Measurements from ENCODE around the gene LRP1B. TPM values are rescaled to one million over a fixed set of nuclear protein-coding genes. Genes with fewer than 3 reads are reported as not detected.

The LRP1B gene
- total RNA-seq, 1 experiment from 2014 or later = 0.03 TPM

DNA sequence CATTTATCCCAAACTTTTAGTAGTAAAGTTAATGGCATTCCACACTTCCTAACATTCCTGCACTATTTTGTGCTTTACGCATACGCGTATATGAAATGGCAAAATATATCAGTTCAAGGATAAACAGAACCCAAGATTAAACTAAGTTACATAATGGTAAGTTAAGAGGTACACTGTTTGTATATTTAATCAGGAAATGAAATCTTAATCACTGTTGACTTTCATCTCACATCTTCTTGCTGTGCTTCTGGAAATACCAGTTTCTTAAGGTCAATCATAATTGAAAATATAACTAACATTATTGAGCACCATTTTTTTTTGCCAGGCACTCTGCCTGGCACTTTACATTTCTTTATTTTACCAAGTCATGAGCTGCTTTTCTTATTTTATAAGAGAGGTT lies 565.2 kb downstream of the LRP1B start:
- in situ Hi-C loops (cut with HindIII; ENCODE audit: low pct_unique_long_range_greater_than_20kb, low sequenced_read_pairs) = no loop called here
- DNase-seq (ENCODE audit: low read depth, low spot score) = no peak

DNA sequence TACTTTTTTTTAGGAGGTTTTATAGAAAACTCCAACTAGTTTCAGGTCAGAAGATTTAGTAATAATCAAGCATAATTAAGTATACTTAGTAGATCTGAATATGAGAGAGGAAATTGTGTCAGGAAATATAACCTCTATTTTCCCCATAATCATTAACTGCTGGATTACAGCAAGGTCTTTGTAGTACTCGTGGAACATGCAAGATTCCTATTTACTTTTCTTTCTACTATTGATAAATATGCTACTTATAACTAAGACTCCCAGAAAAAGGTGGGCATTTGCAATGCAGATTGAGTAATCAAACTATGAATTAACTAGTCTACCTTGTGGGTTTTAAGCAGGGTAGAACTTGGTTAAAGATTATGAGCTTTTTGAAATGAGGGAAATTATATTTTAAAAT lies 570.1 kb downstream of the LRP1B start:
- in situ Hi-C loops (cut with HindIII; ENCODE audit: low pct_unique_long_range_greater_than_20kb, low sequenced_read_pairs) = no loop called here
- no peak for DNase-seq (ENCODE audit: low read depth, low spot score)

DNA sequence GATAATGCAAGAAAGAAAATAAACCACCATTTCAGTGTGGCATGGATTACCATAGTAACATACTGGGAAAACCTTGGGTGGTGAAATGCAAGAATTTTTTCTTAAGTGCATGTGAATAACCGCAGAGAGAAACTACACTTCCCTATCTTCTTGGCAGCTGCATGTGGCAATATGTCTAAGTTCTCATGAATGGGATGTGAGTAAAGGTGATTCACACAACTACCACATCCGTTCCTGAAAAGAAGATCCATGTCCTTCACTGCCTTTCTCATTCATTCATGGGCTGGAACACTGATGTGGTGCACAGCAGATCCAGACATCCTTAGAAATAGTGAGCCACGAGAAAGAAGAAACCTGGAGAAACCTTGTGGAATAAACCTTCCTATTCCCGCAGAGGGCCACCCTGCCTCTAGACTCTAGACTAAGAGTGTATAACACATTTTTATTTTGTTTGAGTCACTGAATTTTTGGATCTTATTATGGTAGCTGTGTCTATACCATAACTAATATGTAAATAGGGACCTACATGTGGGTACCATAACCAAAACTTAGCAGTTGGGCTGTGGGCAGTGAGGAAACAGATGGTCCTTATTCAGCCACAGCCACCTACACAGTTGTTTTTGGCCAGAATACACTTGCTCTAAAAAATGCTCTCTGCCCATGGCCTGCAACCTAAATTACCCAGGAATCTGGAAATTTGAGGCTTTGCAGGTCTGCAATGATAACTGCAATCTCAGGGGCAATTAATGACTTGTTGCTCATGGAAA lies 573.3 kb downstream of the LRP1B start:
- no peak for DNase-seq (ENCODE audit: low read depth, low spot score)
- in situ Hi-C loops (cut with HindIII; ENCODE audit: low pct_unique_long_range_greater_than_20kb, low sequenced_read_pairs) = no loop called here

DNA sequence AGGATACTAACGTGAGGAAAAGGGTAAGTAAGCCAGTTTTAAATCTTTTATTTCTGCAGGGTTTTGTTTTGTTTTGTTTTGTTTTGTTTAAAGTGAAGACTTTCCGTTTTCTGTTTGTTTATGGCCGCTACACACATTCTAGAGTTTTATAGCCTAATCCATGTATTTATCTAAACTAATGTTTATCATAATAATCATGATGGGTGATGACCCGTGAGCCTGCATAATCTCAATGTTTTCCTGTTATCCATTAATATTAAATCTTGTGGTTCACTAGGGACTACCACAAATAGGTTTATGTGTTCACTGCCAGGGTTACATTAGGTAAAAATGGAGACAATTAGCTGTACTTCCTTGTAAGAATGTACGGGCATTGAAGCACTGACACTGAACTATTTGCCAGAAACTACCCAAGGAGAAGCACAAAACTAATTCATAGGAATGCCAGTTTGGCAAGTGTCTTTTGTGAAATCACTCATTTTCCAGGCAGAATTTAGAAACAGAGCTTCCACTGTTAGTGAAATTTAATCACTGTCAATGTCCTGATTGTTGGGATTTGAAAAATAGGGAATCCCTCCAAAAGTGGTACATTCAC lies 574.8 kb downstream of the LRP1B start:
- no peak for DNase-seq (ENCODE audit: low read depth, low spot score)
- in situ Hi-C loops (cut with HindIII; ENCODE audit: low pct_unique_long_range_greater_than_20kb, low sequenced_read_pairs) = no loop called here

DNA sequence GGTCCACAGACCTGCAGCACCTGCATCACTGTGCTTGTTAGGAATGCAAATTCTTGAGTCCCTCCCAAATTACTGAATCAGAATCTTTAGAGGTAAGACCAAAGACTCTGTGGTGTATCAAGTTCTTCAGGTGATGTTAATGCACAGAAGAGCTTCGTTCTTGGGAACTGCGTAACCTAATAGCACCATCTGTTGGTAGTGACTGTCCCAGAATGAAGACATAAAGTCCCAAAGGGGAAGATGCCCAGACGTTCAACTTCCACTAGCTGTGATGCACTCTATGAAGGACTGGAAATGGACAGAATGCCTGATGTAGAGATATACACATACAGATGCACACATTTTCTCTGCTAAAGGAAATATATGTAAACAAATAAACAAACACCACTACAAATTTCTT lies 576.0 kb downstream of the LRP1B start:
- DNase-seq (ENCODE audit: low read depth, low spot score) = peak; percentile 52
- in situ Hi-C loops (cut with HindIII; ENCODE audit: low pct_unique_long_range_greater_than_20kb, low sequenced_read_pairs) = no loop called here

DNA sequence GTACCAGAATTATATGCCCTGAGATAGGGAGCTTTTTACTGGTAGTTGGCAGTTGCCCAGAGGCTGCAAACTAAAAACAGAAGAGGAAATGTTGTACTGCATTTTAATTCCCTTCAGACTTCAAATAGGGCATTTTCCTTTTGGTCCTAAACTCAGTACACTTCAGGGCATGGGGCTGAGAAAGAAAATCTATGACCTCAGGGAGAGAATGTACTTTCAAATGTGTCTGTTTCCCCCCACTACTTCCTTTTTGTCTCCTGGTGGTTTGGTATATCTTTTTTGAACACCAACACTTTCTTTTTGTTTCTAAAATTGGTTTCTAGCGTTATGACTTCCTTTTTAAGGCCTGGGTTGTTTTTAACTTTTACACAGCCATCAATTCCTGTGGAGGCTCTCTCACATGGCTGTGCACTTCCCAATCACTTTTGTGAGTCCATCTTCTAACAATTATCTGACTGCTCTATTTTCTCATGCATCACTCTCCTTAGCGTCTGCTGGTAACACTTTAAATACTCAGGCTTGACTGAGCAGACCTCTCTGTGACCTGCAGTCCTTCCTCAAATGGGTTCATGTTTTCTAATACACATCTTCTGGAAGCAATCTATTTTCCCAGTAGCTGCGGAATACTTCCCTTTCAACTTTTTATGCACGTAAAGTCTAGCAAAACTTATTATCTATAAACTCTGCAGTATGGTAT lies 596.0 kb downstream of the LRP1B start:
- in situ Hi-C loops (cut with HindIII; ENCODE audit: low pct_unique_long_range_greater_than_20kb, low sequenced_read_pairs) = no loop called here
- no peak for DNase-seq (ENCODE audit: low read depth, low spot score)

DNA sequence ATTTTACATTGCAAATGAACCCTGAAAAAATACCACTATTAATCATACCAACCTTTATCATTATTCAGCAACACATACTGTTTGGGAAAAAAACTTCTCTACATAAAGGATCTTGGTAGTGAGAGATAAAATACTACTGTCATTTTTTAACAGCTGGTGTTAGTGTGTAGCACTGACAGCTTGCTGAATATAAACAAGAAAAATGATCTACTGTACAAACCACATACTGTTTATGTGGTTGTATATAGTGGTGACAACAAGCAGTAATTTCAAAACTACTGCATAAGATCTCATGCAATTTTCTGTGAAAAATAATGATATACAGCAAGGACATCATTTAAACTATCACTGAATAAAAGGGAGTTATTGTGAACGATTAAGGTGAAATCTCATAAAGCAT lies 601.2 kb downstream of the LRP1B start:
- in situ Hi-C loops (cut with HindIII; ENCODE audit: low pct_unique_long_range_greater_than_20kb, low sequenced_read_pairs) = no loop called here
- no peak for DNase-seq (ENCODE audit: low read depth, low spot score)

DNA sequence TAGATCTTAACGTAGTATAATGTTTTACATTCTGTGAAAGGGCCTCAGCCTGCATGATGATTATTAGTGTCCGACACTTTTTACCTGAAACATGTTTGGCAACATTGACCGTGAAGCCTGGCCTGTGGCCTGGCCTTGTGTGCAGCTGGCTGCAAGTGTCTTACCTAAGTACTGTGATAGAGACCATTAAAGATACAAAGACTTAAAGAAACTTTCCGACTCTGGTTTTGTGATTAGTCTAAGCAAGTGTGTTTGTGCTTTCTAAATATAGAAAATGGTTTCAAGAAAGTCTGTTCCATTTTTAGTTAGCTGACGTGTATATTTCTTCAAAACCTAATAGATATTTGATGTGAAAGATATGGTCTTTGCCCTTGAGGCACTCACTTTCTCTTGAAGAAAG lies 601.8 kb downstream of the LRP1B start:
- no peak for DNase-seq (ENCODE audit: low read depth, low spot score)
- in situ Hi-C loops (cut with HindIII; ENCODE audit: low pct_unique_long_range_greater_than_20kb, low sequenced_read_pairs) = no loop called here

DNA sequence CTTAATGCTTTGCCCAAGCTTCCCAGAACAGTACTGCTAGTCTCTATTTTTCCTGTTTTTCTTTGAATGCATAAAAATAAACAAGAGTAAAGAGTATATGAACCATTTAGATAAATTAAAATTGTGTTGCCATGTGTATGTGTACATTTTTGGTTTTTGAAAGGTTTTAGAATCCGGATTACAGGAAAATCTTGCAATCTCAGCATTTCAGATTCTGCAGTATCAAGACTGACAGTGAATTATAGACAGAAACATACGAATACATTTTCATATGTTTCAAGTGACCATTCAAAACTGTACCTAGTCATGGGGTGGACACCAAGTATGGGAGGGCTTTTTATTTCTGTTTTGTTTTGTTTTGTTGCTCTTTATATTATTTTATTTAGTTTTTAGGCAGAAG lies 604.1 kb downstream of the LRP1B start:
- in situ Hi-C loops (cut with HindIII; ENCODE audit: low pct_unique_long_range_greater_than_20kb, low sequenced_read_pairs) = no loop called here
- DNase-seq (ENCODE audit: low read depth, low spot score) = no peak

DNA sequence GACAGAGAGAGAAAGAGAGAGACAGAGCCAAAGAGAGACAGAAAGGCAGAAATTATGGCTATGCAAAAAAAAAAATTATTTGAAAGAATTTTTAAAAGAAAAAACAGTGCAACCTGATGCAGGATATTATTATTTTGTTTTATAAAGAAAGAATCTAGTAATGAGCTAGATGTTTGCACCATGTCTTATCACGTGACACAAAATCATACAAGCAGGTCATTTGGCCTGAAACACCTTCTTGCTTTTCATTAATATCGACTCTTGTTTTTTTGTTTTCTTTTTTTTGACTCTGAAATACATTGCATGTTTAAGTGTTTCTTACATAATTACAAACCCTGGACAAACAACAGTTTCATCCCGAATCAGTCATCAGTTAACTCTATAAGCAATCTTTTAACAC lies 606.0 kb downstream of the LRP1B start:
- in situ Hi-C loops (cut with HindIII; ENCODE audit: low pct_unique_long_range_greater_than_20kb, low sequenced_read_pairs) = no loop called here

DNA sequence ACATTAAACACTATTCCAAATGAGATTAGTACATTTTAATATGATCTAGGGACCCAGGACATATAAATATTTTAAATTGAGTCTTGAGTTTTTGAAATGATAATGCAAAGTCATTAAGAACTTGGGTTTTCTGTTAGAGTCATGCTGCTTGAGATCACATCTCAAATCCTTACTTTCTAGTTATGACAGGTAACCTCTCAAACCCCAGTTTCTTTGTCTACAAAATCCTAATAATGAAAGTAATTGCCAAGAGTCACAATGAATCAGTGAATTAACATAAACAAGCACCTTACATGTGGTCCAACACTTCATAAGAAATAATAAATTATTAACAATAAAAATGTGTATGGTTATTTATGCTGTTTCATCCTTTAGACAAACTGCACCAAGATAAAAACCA lies 607.6 kb downstream of the LRP1B start:
- in situ Hi-C loops (cut with HindIII; ENCODE audit: low pct_unique_long_range_greater_than_20kb, low sequenced_read_pairs) = no loop called here
- DNase-seq (ENCODE audit: low read depth, low spot score) = no peak

More for the DNA sequence above, 606.0 kb downstream of the LRP1B start:
- no peak for DNase-seq (ENCODE audit: low read depth, low spot score)

DNA sequence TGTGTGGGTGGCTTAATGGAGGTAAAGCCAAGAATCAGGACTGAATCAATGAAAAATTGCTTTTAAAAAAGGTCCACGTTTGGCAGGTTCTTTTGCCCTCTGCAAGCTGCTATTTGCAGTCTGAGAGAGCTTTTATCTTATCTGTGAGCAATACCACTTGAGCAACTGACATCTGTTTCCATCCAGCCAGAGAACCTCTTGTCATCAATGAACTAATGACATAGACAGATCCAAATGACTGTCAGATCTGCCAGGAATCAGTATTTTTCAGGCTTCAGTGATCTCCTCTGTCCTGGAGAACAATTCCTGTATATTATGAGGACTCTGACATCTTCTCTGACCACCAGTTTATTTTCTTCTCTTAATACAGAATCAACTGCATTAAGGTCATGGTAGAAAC lies 608.1 kb downstream of the LRP1B start:
- DNase-seq (ENCODE audit: low read depth, low spot score) = no peak
- in situ Hi-C loops (cut with HindIII; ENCODE audit: low pct_unique_long_range_greater_than_20kb, low sequenced_read_pairs) = no loop called here

DNA sequence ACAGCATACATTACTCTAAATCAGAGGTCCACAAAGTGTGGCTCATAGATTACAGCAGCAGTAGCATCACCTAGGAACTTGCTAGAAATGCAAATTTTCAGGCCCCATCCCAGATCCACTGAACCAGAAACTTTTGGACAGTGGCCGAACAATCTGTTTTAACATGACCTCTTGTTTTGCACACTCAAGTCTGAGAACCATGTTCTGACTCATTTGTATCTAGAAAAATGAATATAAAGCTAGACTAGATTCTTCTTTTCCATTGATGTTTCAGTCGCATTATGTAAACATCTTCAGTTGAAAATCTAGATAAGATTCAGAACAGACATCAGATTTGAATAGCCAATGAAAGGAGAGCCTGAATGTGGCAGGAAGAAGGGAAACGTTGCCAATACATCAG lies 608.8 kb downstream of the LRP1B start:
- in situ Hi-C loops (cut with HindIII; ENCODE audit: low pct_unique_long_range_greater_than_20kb, low sequenced_read_pairs) = no loop called here
- no peak for DNase-seq (ENCODE audit: low read depth, low spot score)

DNA sequence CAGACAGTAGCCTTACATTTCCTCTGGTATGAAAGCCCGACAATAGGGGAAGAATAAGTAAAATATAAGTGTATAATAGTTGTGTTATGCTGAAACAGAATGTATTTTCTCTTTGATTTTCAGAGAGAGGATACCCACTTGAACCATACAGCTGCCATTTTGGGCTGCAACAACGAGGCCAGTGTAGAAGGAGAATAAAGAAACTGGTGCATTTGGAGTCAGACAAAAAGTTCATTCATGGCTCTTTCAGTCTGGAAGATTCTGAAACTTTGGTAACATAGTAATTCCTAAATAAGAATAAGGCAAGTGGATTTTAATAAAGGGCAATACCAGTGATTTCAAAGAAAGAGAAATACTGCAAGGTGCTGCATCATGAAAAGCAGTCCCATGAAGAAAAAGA lies 610.9 kb downstream of the LRP1B start:
- no peak for DNase-seq (ENCODE audit: low read depth, low spot score)
- in situ Hi-C loops (cut with HindIII; ENCODE audit: low pct_unique_long_range_greater_than_20kb, low sequenced_read_pairs) = no loop called here

DNA sequence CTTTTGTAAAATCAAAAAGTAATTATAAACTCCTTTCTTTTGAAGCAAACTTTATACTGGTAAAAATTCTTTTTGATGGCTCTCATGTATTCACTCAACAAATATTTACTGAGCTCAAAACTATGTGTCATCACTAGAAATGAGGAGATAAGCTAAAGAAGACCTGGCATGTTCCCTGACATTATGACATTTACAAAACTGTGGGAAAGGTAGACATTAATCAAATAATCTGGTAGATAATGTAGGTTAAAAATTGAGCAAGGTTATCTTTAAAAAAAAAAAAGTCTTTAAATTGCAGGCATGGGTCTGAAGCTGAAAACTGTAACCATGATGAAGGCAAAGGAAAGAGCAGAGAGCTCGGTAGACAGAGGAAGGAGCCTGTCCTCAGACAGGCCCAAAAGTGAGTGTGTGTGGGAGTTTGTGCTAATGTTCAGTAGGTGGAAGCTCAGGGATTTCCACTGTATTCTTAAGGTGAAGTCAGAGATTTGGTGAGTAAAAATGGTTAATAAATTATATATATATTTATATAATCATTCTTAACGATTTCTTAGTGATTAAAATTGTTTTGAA lies 612.9 kb downstream of the LRP1B start:
- in situ Hi-C loops (cut with HindIII; ENCODE audit: low pct_unique_long_range_greater_than_20kb, low sequenced_read_pairs) = no loop called here
- DNase-seq (ENCODE audit: low read depth, low spot score) = no peak

DNA sequence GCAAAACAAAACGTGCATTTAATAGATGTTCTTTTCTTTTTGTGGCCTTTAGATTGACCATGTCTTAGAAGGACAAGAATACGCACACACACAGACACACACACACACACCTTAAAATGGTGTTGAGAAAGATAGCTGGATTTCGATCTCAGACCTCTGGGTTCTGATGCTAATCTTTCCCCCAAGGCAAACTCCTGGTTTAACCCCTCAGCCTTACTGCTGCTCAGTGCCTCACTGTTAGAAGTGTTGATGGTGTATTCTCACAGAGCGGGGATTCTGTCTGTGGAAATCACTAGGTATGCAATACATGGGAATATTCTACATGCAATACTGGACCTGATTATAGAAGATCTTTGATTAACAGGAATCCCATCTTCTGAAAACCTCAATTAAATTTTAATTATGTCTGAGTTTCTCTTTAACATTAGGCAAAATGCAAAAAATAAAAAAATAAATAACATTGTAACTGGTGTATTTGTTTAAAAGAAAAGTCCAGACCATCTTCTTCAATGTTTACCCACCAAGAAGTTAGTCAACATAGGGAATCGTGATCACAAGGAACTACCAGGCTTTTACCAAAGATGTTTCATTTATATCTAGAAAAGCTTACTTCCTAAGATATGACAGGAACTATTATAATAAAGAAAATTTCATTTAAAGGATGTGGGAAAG lies 613.5 kb downstream of the LRP1B start:
- DNase-seq (ENCODE audit: low read depth, low spot score) = no peak
- in situ Hi-C loops (cut with HindIII; ENCODE audit: low pct_unique_long_range_greater_than_20kb, low sequenced_read_pairs) = no loop called here

DNA sequence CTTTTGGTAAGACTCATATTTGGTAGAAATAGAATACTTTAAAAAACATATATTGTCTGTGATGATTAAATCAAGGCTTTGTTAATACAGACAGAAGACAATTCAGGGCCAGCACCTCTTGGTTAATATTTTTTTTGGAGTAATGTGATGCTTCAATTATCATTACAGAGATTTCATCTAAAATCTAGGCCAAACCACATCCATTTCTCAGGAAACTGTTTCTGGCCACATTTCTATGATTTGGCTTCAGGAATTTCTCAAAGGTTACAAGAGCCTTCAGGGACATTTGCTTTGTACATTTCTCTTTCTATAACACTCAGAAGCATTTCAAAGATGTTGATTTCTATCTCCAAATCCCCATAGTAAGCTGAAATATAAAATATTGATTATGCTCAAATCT lies 614.9 kb downstream of the LRP1B start:
- DNase-seq (ENCODE audit: low read depth, low spot score) = no peak
- in situ Hi-C loops (cut with HindIII; ENCODE audit: low pct_unique_long_range_greater_than_20kb, low sequenced_read_pairs) = no loop called here

DNA sequence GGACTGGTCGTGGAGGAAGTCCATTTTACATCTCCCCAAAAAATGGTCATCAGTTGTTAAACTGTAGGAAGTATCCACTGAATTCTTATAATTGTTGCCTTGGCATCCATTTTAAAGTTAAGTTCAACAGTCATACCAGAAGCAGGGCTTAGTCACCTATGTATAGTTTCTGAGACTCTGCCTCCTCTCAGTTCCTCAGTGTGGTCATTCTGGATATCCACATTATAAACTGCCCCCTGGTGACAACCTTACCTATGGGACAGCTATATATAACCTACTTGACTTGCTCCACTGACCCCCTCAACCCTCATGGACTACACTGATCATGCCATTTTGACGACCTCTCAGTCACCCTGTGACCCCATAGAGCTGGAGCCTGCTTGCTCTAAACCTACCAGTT lies 617.0 kb downstream of the LRP1B start:
- in situ Hi-C loops (cut with HindIII; ENCODE audit: low pct_unique_long_range_greater_than_20kb, low sequenced_read_pairs) = no loop called here
- DNase-seq (ENCODE audit: low read depth, low spot score) = no peak

All from SK-MEL-5 (cell line).